IMR-90 (cell line): ENCODE results near the gene DOK6. TPM values are rescaled to one million over a fixed set of nuclear protein-coding genes. Genes with fewer than 3 reads are reported as not detected.

Experiments
- ATAC-seq: fragments of 200-7000 bp; cut with Tn5 transposase; 2 replicates; pipeline ENCODE4 v1.9.1; 2020; ENCODE audit warnings: low read depth, mild to moderate bottlenecking, moderate library complexity
- BruUV-seq: library from RNA; stranded (reverse); fragments of 400-500 nt; replicated peaks from 2 replicates; lab custom pipeline; 2021; lab: Mats Ljungman, UMichigan
- CTCF ChIA-PET: fragments of 300-600 bp; formaldehyde crosslinking; extraction: SDS; loops from one replicate; lab custom pipeline; 2021; ENCODE audit warnings: antibody characterized with exemption; lab: Yijun Ruan, JAX
- POLR2A ChIA-PET: fragments of 300-600 bp; sonication (Branson Sonifier 250); formaldehyde crosslinking; loops from one replicate; lab custom pipeline; 2022; ENCODE audit warnings: antibody characterized with exemption; ENCODE audit not compliant: unreplicated experiment; lab: Charles Lee
- DNase-seq: peaks from one replicate; pipeline ENCODE4 v3.0.0; 2013
- H2AFZ ChIP-seq: replicated peaks from 2 replicates; pipeline ENCODE3; 2013; ENCODE audit warnings: low read length, mild to moderate bottlenecking; ENCODE audit not compliant: poor library complexity
- H2AK5ac ChIP-seq: 2 replicates; pipeline ENCODE4 v1.6.1; 2013; ENCODE audit warnings: low read depth, low read length, inconsistent platforms
- H2AK9ac ChIP-seq: replicated peaks from 2 replicates; pipeline ENCODE3; 2013; ENCODE audit warnings: mild to moderate bottlenecking, low read depth, low read length, moderate library complexity; ENCODE audit not compliant: poor library complexity
- H2BK120ac ChIP-seq: 2 replicates; pipeline ENCODE4 v1.6.1; 2013; ENCODE audit warnings: low read depth, low read length, inconsistent platforms
- H2BK15ac ChIP-seq: 3 replicates; pipeline ENCODE4 v1.6.1; 2013; ENCODE audit warnings: low read depth, low read length, inconsistent platforms
- H2BK20ac ChIP-seq: 2 replicates; pipeline ENCODE4 v1.6.1; 2013; ENCODE audit warnings: low read depth, mild to moderate bottlenecking, inconsistent platforms, low read length, moderate library complexity
- H2BK5ac ChIP-seq: 2 replicates; pipeline ENCODE4 v1.6.1; 2013; ENCODE audit warnings: mild to moderate bottlenecking, low read depth, low read length, inconsistent platforms; ENCODE audit not compliant: poor library complexity, severe bottlenecking
- H3K14ac ChIP-seq: replicated peaks from 2 replicates; pipeline ENCODE4 v1.6.1; 2013; ENCODE audit warnings: low read depth, low read length, inconsistent platforms
- H3K18ac ChIP-seq: 2 replicates; pipeline ENCODE4 v1.6.1; 2013; ENCODE audit warnings: low read depth, low read length, control low read depth
- H3K23ac ChIP-seq: 2 replicates; pipeline ENCODE4 v1.6.1; 2013; ENCODE audit warnings: low read depth, low read length, inconsistent platforms
- H3K27ac ChIP-seq: 2 replicates; pipeline ENCODE4 v1.5.1; 2013; ENCODE audit warnings: mild to moderate bottlenecking, control low read depth, low read length; ENCODE audit not compliant: insufficient read depth
- H3K27me3 ChIP-seq: 2 replicates; pipeline ENCODE4 v1.6.1; 2013; ENCODE audit warnings: low read length; ENCODE audit not compliant: control insufficient read depth, insufficient read depth
- H3K36me3 ChIP-seq: 2 replicates; pipeline ENCODE4 v1.6.1; 2013; ENCODE audit warnings: low read length, mixed read lengths; ENCODE audit not compliant: control insufficient read depth, insufficient read depth
- H3K4ac ChIP-seq: 2 replicates; pipeline ENCODE4 v1.6.1; 2013; ENCODE audit warnings: low read depth, low read length, inconsistent platforms
- H3K4me1 ChIP-seq: 2 replicates; pipeline ENCODE4 v1.6.1; 2013; ENCODE audit warnings: low read length, mixed read lengths; ENCODE audit not compliant: control insufficient read depth, insufficient read depth
- H3K4me2 ChIP-seq: 2 replicates; pipeline ENCODE4 v1.6.1; 2013; ENCODE audit warnings: low read depth, mild to moderate bottlenecking, control low read depth, low read length, moderate library complexity
- H3K4me3 ChIP-seq: 2 replicates; pipeline ENCODE4 v1.5.1; 2013; ENCODE audit warnings: low read depth, mild to moderate bottlenecking, control low read depth, low read length, moderate library complexity; ENCODE audit not compliant: insufficient read depth
- H3K56ac ChIP-seq: 2 replicates; pipeline ENCODE4 v1.6.1; 2013; ENCODE audit warnings: low read length, inconsistent platforms; ENCODE audit not compliant: insufficient read depth; ENCODE audit errors: extremely low read depth
- H3K79me1 ChIP-seq, 2 experiments: 2 replicates each; pipeline ENCODE4 v1.6.1; 2013; ENCODE audit warnings: low read length in 2 of 2, inconsistent platforms in 1 of 2, low read depth in 1 of 2
- H3K9ac ChIP-seq: 2 replicates; pipeline ENCODE4 v1.6.1; 2013; ENCODE audit warnings: low read depth, low read length, control low read depth
- H3K9me1 ChIP-seq: 2 replicates; pipeline ENCODE4 v1.6.1; 2013; ENCODE audit warnings: low read length, inconsistent platforms; ENCODE audit not compliant: insufficient read depth
- H3K9me3 ChIP-seq: 2 replicates; pipeline ENCODE4 v1.6.1; 2013; ENCODE audit warnings: low read length; ENCODE audit not compliant: control insufficient read depth, insufficient read depth
- H4K20me1 ChIP-seq: 2 replicates; pipeline ENCODE4 v1.6.1; 2013; ENCODE audit warnings: low read length, inconsistent platforms; ENCODE audit not compliant: insufficient read depth
- H4K5ac ChIP-seq: 2 replicates; pipeline ENCODE4 v1.6.1; 2013; ENCODE audit warnings: mild to moderate bottlenecking, low read depth, low read length, control low read depth
- H4K8ac ChIP-seq, 2 experiments: 2 replicates each; pipeline ENCODE4 v1.6.1; 2013; ENCODE audit warnings: low read depth in 2 of 2, low read length in 2 of 2, control low read depth in 1 of 2, inconsistent platforms in 1 of 2
- H4K91ac ChIP-seq: 2 replicates; pipeline ENCODE4 v1.6.1; 2013; ENCODE audit warnings: low read depth, low read length, inconsistent platforms; ENCODE audit not compliant: insufficient read depth
- CEBPB ChIP-seq: IDR thresholded peaks from 2 replicates; pipeline ENCODE4 v1.6.1; 2012; ENCODE audit warnings: low read depth, low read length, improper control_type of control experiment
- SMC3 ChIP-seq: fragments of 150-350 bp; IDR thresholded peaks from 2 replicates; pipeline ENCODE4 v1.6.1; 2016; ENCODE audit warnings: low read depth, mild to moderate bottlenecking, antibody characterized with exemption, low read length, moderate library complexity
- WGBS, 2 experiments: methylation state at CpG; one replicate each; pipeline versions ENCODE4 v1.1.5 to v1.1.7; 2013; ENCODE audit warnings: missing lambda C conversion rate in 2 of 2; ENCODE audit not compliant: insufficient read length in 1 of 2; ENCODE audit errors: extremely low coverage in 2 of 2; 5-methylcytosine and 5-hydroxymethylcytosine counted together
- dilution Hi-C: fragments of 300-500 bp; cut with HindIII; formaldehyde crosslinking; loops from one replicate; pipeline ENCODE4 v1.14.3; 2018; ENCODE audit warnings: low sequenced_read_pairs; ENCODE audit not compliant: unreplicated experiment
- in situ Hi-C: fragments of 300-500 bp; cut with MboI; formaldehyde crosslinking; loops from 3 replicates; pipeline ENCODE4 v1.14.3; 2019; ENCODE audit warnings: low sequenced_read_pairs, inconsistent platforms, mixed read lengths
- intact Hi-C: fragments of 100-400 bp; cut with micrococcal nuclease; formaldehyde crosslinking; loops from 2 replicates; pipeline ENCODE4 v1.10.0; 2022
- polyA plus RNA-seq, 3 experiments: library from polyadenylated mRNA; depleted of rRNA; stranded (reverse); fragments of >200 nt; gene quantifications; 2 replicates each; pipeline ENCODE4 v1.2.3, GENCODE V29; 2012; ENCODE audit warnings: low replicate concordance in 1 of 3
- total RNA-seq: library from RNA; depleted of rRNA; stranded (reverse); fragments of >200 nt; gene quantifications from 2 replicates; pipeline ENCODE4 v1.2.3, GENCODE V29; 2012

Gene DOK6
- total and polyA plus RNA-seq, 2 of the 4 experiments (the other 2 are of a cell fraction) = 1.9 to 2.7 TPM

- Histone ChIP-seq H3K14ac (no peak overlapping the region), H4K20me1 (no peaks in the 10 kb centered on the region), H2AK9ac (no peak overlapping the region), H2BK5ac (no peak overlapping the region), H3K4me3 (no peak overlapping the region), H3K9me1 (no peaks in the 10 kb centered on the region), H2AK5ac (no peak overlapping the region), H3K23ac (no peak overlapping the region), H3K27ac (no peak overlapping the region), H2BK120ac (no peak overlapping the region), H2BK20ac (no peak overlapping the region), H3K4ac (no peak overlapping the region), H4K8ac (no peak overlapping the region), H4K91ac (no peak overlapping the region), H3K27me3 (no peaks in the 10 kb centered on the region), H3K36me3 (no peaks in the 10 kb centered on the region), H3K4me1 (no peaks in the 10 kb centered on the region), H3K79me1 (no peaks in the 10 kb centered on the region), H3K56ac (no peak overlapping the region), H2BK15ac (no peak overlapping the region), H3K9ac (no peak overlapping the region), H3K4me2 (no peak overlapping the region), H3K18ac (no peak overlapping the region), H3K9me3 (no peaks in the 10 kb centered on the region), H4K5ac (no peak overlapping the region), H2AFZ (no peak overlapping the region)
- ChIA-PET CTCF (no interaction called here), POLR2A (no interaction called here)
- dilution Hi-C loops (no loop called here), in situ Hi-C loops (no loop called here), intact Hi-C loops (no loop called here)
- BruUV-seq = no TSS peak
- ATAC-seq (no peak), DNase-seq (no peak)
- whole genome bisulfite sequencing, 2 experiments = no CpG with 5 or more reads among the region's 2 CpGs
- 0 out of 2 replicates have a peak, but pooled peaks have one; percentile 3 for TF ChIP-seq CEBPB
- TF ChIP-seq SMC3 = no peak
Measured at GRCh38 chr18:69574401-69574800, 173.7 kb downstream of the DOK6 start.
